Breast epithelium (tissue), 4 donors: ENCODE measurements around the gene PLGRKT. TPM values are rescaled to one million over a fixed set of nuclear protein-coding genes. Genes with fewer than 3 reads are reported as not detected.

Source experiments
- DNase-seq, 2 donors: peaks; one replicate each; pipeline ENCODE4 v3.0.0-alpha.2; 2019; ENCODE audit warnings: low spot score in 2 of 2
- H3K27ac ChIP-seq, 2 donors: fragments of 200-600 bp; sonication (generic) in 1 of 2; one replicate each; pipeline ENCODE4 v1.5.1; 2016 to 2019; ENCODE audit warnings: mild to moderate bottlenecking in 1 of 2
- H3K27me3 ChIP-seq, 2 donors: fragments of 200-600 bp; sonication (generic) in 1 of 2; one replicate each; pipeline versions ENCODE4 v1.5.1 to v1.6.0; 2017 to 2019; ENCODE audit warnings: control low read depth in 1 of 2, mild to moderate bottlenecking in 1 of 2
- H3K36me3 ChIP-seq: fragments of 200-600 bp; one replicate; pipeline ENCODE4 v1.5.1; 2019
- H3K4me1 ChIP-seq, 2 donors: fragments of 200-600 bp; sonication (generic); one replicate each; pipeline ENCODE4 v1.5.1; 2016 to 2019; ENCODE audit warnings: control low read depth in 1 of 2
- H3K4me3 ChIP-seq, 3 donors: fragments of 200-600 bp; sonication (generic); 1 replicate in 2 of 3; 2 replicates in 1 of 3; pipeline ENCODE4 v1.5.1; 2016 to 2019; ENCODE audit warnings: mild to moderate bottlenecking in 3 of 3, moderate library complexity in 2 of 3
- H3K9me3 ChIP-seq, 2 donors: fragments of 200-600 bp; sonication (generic) in 1 of 2; one replicate each; pipeline ENCODE4 v1.5.1; 2016 to 2019; ENCODE audit warnings: control low read depth in 1 of 2
- POLR2A ChIP-seq: fragments of 450-650 bp; IDR thresholded peaks from one replicate; pipeline ENCODE4 v1.6.1; 2016; ENCODE audit warnings: antibody characterized with exemption, mild to moderate bottlenecking, moderate library complexity
- POLR2AphosphoS5 ChIP-seq, 3 donors: sonication (generic); formaldehyde crosslinking; IDR thresholded peaks; one replicate each; pipeline ENCODE4 v1.6.1; 2017; ENCODE audit warnings: antibody characterized with exemption in 3 of 3
- intact Hi-C: fragments of 100-400 bp; cut with DNase I; formaldehyde crosslinking; loops from one replicate; pipeline ENCODE4 v1.15.1; 2023; ENCODE audit warnings: low total_unique reads
- total RNA-seq, 3 donors: library from RNA; depleted of rRNA; stranded (reverse); fragments of >200 nt; gene quantifications; one replicate each; pipeline ENCODE4 v1.1.0, GENCODE V29; 2016
- TF ChIP-seq, protein P1 (sequence below), 3 donors: fragments of 450-650 bp; IDR thresholded peaks; one replicate each; pipeline ENCODE4 v1.5.1; 2016 to 2017; ENCODE audit warnings: antibody characterized with exemption in 3 of 3, mild to moderate bottlenecking in 3 of 3, moderate library complexity in 3 of 3

PLGRKT gene
- total RNA-seq, 3 donors from 2014 or later = 15.0 to 26.2 (median 16.4) TPM

DNA sequence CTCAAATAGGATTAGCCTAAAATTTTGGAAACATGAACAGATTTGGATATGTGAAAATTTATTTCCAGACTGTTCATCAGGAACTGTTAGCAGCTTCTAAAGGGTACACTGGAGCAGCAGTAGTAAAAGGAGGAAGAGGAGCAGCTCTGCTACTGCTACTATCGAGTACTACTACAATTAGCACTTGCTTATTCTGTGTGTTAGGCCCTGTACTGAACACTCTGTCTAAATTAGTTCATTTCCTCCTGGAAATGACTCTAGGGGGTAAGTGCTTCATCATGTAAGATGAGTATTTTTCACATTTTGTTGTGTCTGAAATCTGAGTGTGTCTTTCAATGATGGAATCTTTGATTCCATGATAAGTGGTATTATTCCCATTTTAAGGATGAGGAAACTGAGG is 22.4 kb upstream of the PLGRKT start:
- H3K4me3 ChIP-seq = no peak overlapping the region
- no peaks in the 10 kb centered on the region for H3K36me3 ChIP-seq
- no peaks in the 10 kb centered on the region for H3K9me3 ChIP-seq
- TF ChIP-seq POLR2AphosphoS5 (IDR thresholded peaks at IDR 0.05) = no peak
- TF ChIP-seq, protein P1, sequence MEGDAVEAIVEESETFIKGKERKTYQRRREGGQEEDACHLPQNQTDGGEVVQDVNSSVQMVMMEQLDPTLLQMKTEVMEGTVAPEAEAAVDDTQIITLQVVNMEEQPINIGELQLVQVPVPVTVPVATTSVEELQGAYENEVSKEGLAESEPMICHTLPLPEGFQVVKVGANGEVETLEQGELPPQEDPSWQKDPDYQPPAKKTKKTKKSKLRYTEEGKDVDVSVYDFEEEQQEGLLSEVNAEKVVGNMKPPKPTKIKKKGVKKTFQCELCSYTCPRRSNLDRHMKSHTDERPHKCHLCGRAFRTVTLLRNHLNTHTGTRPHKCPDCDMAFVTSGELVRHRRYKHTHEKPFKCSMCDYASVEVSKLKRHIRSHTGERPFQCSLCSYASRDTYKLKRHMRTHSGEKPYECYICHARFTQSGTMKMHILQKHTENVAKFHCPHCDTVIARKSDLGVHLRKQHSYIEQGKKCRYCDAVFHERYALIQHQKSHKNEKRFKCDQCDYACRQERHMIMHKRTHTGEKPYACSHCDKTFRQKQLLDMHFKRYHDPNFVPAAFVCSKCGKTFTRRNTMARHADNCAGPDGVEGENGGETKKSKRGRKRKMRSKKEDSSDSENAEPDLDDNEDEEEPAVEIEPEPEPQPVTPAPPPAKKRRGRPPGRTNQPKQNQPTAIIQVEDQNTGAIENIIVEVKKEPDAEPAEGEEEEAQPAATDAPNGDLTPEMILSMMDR (IDR thresholded peaks at IDR 0.05) = no peak
- no peak for TF ChIP-seq POLR2A
- no peaks in the 10 kb centered on the region for H3K4me1 ChIP-seq
- no peak for DNase-seq
- no peak overlapping the region for H3K27ac ChIP-seq
- intact Hi-C loops = no loop called here
- H3K27me3 ChIP-seq = no peaks in the 10 kb centered on the region

DNA sequence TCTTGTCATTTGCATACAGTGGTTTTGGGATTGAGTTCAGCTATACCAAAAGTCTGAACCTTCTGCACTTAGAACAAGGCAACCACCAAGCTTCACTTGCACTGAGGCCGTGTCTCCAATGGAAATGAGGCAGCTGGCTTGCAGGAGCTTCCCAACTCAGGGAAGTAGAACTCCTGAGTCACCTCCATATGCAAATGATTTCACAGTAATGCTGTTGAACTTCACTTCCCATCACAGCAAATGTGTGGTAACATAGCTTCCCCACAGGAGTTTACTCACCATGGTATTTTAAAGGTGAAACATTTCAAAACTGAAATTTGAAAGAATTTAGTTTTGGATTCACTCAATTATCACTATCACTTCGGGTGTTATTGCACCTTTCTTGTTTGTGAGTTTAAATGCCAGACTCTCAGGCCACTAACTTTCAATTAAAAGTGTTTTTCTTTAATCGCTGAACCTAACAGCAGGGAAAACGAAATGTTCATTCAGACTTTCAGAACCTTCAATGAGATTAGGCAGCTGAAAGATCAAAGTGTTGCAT is 21.6 kb upstream of the PLGRKT start:
- intact Hi-C loops = no loop called here
- TF ChIP-seq, protein P1 (IDR thresholded peaks at IDR 0.05) = no peak
- TF ChIP-seq POLR2AphosphoS5 (IDR thresholded peaks at IDR 0.05) = no peak
- no peak for TF ChIP-seq POLR2A
- Histone ChIP-seq H3K4me1 (no peaks in the 10 kb centered on the region), H3K27ac (no peak overlapping the region), H3K36me3 (no peaks in the 10 kb centered on the region), H3K27me3 (no peaks in the 10 kb centered on the region), H3K4me3 (no peak overlapping the region), H3K9me3 (no peaks in the 10 kb centered on the region)
- no peak for DNase-seq

DNA sequence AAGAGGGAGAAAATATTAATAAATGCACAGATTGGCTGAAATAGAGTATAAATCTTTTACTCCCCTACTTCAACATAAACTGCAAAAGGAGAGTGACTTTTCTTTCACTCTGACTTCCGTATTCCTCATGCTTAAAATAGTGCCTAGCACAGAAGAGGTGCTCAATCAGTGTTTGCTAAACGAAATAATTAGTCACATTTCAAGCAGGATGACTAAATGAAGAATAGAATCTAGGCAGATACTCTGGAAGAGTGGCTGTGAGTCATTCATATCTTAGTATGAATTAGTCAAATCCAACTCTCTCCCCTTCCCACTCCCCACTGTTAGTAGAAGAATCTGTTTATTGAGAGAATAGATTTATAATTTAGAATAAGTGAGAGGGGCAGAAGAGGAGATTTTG is 17.5 kb upstream of the PLGRKT start:
- H3K4me3 ChIP-seq = no peak overlapping the region
- H3K27me3 ChIP-seq = no peaks in the 10 kb centered on the region
- intact Hi-C loops = no loop called here
- no peaks in the 10 kb centered on the region for H3K9me3 ChIP-seq
- H3K4me1 ChIP-seq = no peaks in the 10 kb centered on the region
- H3K36me3 ChIP-seq = no peaks in the 10 kb centered on the region
- H3K27ac ChIP-seq = no peak overlapping the region
- DNase-seq = no peak
- no peak for TF ChIP-seq POLR2A
- TF ChIP-seq, protein P1 (IDR thresholded peaks at IDR 0.05) = no peak
- no peak for TF ChIP-seq POLR2AphosphoS5 (IDR thresholded peaks at IDR 0.05)

DNA sequence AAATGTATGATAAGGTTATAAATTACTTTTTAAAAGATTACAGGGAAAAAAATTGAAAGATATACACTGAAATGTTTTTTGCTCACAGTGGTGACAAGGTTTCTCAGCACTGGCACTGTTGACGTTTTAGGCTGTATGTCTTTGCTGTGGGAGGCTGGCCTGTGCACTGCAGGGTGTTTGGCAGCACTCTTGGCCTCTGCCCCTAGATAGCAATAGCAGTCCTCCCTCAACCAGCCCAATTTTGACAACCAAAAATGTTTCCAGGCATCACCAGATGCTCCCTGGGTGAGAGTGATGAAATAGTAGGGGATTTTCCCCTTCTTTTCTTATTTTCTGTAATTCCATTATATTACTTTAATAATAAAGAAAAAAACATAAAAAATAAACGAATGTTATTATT is 15.9 kb upstream of the PLGRKT start:
- H3K4me3 ChIP-seq = no peak overlapping the region
- TF ChIP-seq POLR2A (no peak), POLR2AphosphoS5 (IDR thresholded peaks at IDR 0.05) (no peak)
- TF ChIP-seq, protein P1 (IDR thresholded peaks at IDR 0.05) = no peak
- no peak overlapping the region for H3K27ac ChIP-seq
- H3K4me1 ChIP-seq = no peaks in the 10 kb centered on the region
- no peak for DNase-seq
- intact Hi-C loops = loop anchor here (5.0 kb wide), 1 partner anchor 104 kb away; no protein-coding TSS in a partner anchor
- H3K36me3 ChIP-seq = no peaks in the 10 kb centered on the region
- no peaks in the 10 kb centered on the region for H3K27me3 ChIP-seq
- no peaks in the 10 kb centered on the region for H3K9me3 ChIP-seq

DNA sequence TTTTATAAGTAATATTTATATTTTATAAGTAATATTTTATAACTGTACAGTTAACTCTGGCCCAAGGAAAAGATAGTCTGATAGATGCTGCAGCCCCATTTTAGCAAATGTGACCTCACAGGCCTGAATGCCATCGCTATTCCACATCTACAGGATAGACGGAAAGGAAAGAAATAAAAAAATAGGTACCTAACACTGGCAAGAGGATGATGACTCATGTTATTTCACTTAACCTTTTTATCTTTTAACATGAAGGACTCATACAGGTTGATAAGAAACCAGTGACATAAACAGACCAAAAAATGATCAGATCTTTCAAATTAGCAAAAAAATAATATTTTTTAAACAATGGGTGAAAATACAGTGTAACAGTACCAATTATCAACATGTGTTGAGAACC is 15.3 kb upstream of the PLGRKT start:
- Histone ChIP-seq H3K27ac (no peak overlapping the region), H3K9me3 (no peaks in the 10 kb centered on the region), H3K36me3 (no peaks in the 10 kb centered on the region), H3K4me1 (no peaks in the 10 kb centered on the region), H3K27me3 (no peaks in the 10 kb centered on the region), H3K4me3 (no peak overlapping the region)
- intact Hi-C loops = loop anchor here (5.0 kb wide), 1 partner anchor 104 kb away; no protein-coding TSS in a partner anchor
- DNase-seq = no peak
- no peak for TF ChIP-seq POLR2A

DNA sequence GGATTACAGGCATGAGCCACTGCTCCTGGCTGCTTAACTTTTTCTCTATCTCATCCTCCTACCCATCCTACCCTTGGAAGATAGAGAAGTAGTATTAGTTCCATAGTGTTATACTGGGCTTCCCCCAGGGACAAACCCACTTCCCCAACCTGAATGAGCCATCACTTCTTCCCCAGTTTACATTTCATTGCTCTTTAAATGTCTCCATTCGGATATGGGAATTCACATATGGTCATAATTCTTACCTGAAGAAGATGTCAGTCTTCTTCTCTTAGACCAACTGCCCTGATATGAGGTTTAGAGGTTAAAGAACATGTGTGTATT is 14.5 kb upstream of the PLGRKT start:
- Histone ChIP-seq H3K9me3 (no peaks in the 10 kb centered on the region), H3K36me3 (no peaks in the 10 kb centered on the region), H3K4me1 (no peaks in the 10 kb centered on the region), H3K27ac (no peak overlapping the region), H3K4me3 (no peak overlapping the region), H3K27me3 (no peaks in the 10 kb centered on the region)
- intact Hi-C loops = loop anchor here (5.0 kb wide), 1 partner anchor 105 kb away; no protein-coding TSS in a partner anchor
- TF ChIP-seq, protein P1 (IDR thresholded peaks at IDR 0.05) = no peak
- TF ChIP-seq POLR2AphosphoS5 (IDR thresholded peaks at IDR 0.05) (no peak), POLR2A (no peak)
- no peak for DNase-seq
